Fibroblast of skin of left biceps (primary cell): ENCODE results near the gene CHST6.
"Not testable (repeated sequence)": the region's sequence is repeated elsewhere in the genome, so short reads cannot be mapped to it uniquely, and the experiment has no call there.

ENCODE experiments used
- DNase-seq, 2 experiments: peaks; one replicate each; pipeline ENCODE4 v3.0.0-alpha.2; 2013; ENCODE audit warnings: low read depth in 2 of 2

The CHST6 gene

GRCh38 chr16:75495076-75495674 is at the start of gene CHST6:
Gene CHST6, minus strand, starts transcription at chr16:75495441. Its CDS starts 15,613 bp downstream, at chr16:75479828.
- DNase-seq = peak in 1 of 2 experiments; percentile 4

DNA sequence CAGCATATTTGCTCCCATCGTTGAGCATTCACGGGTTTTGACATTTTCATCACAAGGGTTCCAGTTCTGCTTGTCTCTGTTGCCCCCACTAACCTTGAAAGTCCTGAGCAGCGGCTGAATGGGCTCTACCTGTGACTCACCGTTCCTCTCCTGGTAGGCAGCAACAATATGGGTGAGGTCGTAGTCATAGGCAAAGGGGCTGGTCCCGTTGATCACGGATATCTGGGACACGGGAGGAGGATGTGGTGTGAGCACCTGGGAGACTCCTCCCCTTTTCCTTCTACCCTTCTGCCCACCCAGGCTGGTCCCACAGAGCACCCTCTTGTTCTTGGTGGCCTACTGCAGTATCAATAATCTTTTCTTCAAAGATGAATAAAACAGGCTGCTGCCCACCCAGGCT is 47.2 kb upstream of the CHST6 start:
- DNase-seq = not testable (repeated sequence)

- DNase-seq = no peak
Observed at GRCh38 chr16:75541236-75541635, 46.0 kb upstream of the CHST6 start.

DNA sequence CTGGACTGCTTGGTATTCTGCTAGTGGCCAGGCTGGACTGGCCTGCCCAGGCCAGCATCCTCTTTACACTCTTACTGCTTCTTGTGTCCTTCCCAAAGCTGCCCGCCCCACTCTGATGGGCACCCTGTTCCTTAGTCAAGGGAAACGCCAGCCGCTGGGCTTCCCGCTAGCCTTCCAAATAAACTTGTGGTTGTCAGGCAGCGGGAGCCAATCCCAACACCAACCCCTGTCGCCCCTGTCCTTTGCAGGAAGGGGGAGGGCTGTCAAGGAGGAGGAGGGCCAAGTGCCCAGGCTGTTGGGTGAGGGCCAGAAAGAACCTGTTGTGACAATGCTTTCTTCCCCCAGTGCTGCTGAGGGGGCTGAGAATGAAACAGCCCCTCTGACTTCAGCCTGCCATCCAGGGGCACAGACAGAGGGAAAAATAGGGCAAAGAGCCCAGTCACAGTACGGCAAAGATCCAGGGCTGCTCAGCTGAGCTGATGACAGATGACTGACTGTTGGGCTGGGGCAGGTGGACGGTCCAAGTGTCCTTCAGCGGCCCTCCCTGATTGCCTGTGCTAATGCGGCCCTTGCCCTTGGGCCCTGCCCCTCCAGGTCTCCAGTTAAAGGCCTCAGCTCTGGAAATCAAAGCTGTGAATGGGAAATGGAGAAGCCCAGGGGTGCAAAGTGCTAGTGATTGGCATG is 43.8 kb upstream of the CHST6 start:
- DNase-seq = not testable (repeated sequence)

- no peak for DNase-seq
Observed at GRCh38 chr16:75537776-75538175, 42.5 kb upstream of the CHST6 start.

GRCh38 chr16:75535901-75536300 is 40.7 kb upstream of the CHST6 start, which contains the start of gene CHST5:
Gene CHST5, minus strand, starts transcription at chr16:75536108. Its CDS starts 5,724 bp downstream, at chr16:75530384.
- no peak for DNase-seq

DNA sequence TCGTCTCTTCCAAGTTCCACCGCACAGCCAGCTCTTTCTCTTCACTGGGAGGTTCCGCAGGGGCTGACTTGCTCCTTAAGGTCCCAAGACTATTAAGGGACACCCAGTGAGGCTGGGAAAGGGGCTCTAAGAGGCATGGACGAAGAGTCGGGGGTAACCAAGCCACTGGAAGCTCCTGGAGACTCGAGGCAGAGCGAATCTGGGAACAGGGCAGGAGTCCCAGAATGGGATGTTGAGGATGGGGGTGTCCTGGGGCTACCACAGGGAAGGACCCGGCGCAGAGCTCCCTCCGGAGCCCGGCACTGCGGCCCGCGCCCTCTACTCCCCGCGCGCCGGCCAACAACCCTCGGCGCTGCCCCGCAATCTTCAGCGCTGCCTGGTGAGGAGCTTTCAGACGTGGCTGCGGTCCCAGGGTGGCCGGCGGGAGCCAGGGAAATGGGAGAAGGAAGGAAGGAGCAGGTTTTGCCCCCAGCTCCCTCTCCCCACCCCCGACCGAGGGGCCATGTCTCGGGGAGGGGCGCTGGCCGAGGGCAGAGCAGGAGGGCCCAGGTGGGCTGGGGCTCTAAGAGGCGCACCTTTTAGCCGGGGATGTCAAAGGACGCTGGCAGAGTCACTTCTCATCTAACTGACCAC is 40.1 kb upstream of the CHST6 start:
- no peak for DNase-seq

DNA sequence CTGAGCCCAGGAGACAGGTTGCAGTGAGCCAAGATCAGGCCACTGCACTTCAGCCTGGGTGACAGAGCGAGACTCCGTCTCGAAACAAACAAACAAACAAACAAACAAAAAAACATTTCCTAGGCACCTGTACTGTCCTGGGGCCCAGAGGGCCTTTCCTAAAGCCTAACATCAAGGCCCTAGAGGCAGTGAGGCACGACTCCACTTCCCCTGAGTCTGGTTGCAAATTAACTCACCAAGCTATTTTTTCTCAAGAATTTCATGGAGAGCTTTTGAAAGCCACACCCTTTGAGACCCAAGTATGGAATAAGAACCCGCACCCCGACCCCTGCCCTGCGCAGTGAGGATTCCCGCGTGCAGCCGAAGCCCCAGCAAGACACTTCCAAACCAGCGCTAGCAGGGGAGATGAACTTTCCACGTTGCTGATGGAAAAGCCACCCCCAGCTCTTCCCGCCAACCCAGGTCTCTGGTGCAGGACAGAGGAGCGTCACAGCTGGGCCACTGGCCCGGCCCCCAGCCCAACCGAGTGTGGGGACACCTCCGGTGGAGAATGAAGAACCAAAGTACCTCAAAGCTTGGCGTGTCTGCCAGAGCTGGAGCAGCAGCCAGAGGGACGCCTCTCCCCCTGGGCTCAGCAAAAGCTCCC is 39.4 kb upstream of the CHST6 start:
- DNase-seq = no peak

DNA sequence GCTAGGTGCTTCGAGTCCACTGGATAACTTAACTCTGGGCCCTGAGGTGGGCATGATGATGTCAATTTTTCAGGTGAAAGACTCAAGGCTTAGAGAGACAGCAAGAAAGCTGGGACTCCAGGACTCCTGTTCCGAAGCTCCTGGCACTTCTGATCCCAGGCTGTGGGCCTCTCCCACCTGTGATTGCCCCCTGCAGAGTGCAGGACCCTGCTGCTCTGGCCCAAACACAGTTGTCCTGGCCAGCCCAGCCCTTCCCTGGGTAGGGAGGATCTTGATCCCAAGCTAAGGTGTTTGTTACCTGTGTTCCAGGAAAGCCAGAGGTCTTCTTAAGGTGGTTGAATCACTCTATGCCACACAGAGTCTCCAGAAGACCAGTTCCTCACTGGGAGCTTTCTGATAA is 37.5 kb upstream of the CHST6 start:
- no peak for DNase-seq

DNA sequence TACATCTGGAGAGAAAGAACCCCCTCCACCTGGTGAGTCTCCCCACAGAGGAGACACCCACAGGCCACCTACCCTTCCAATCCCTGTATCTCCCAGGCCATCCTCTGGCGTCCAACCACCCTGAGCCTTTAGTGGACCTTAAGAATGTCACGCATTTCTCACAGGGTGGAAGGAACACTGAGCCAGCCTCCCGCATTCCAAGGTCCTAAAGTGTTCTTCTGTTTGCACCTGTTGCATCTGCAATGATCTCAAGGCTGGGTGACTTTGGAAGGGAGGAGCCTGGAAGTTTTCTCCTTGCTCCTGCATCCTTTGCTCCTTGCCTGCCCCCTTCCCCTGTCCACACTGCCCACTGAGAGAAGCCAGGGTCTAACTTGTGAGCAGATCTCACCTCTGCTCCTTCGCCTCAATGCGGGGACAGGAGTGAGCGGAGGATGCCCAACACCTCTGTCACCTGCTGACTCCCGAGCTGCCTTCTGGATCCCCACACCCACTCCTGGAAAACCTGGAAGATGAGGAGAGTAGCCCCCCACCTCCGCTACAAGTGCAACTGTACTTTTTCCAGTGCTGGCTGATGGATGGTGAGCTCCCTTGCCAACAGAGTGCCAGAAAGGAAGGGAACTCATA is 37.0 kb upstream of the CHST6 start:
- no peak for DNase-seq

GRCh38 chr16:75529959-75530358 is 34.7 kb upstream of the CHST6 start:
- no peak for DNase-seq

- DNase-seq = no peak
Observed at GRCh38 chr16:75529056-75529905, 34.0 kb upstream of the CHST6 start.

DNA sequence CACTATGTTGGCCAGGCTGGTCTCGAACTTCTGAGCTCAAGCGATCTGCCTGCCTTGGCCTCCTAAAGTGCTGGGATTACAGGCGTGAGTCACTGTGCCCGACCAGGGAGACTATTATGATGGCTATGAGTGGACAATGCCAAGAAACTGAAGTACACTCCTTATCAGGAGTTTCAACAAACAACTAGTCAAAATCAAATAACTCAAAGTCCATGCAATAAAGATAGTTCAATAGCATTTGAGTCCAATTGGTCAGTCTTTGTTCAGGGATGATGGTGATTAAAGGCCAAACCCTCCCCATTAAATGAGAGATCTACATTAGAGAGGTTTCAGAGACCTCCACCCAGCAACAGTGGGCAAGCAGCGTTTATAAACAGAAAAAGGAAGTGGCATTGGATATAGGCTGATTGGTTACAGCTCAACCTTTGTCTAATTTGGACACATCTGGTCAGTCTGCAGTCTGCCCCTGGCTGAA is 32.6 kb upstream of the CHST6 start:
- no peak for DNase-seq

DNA sequence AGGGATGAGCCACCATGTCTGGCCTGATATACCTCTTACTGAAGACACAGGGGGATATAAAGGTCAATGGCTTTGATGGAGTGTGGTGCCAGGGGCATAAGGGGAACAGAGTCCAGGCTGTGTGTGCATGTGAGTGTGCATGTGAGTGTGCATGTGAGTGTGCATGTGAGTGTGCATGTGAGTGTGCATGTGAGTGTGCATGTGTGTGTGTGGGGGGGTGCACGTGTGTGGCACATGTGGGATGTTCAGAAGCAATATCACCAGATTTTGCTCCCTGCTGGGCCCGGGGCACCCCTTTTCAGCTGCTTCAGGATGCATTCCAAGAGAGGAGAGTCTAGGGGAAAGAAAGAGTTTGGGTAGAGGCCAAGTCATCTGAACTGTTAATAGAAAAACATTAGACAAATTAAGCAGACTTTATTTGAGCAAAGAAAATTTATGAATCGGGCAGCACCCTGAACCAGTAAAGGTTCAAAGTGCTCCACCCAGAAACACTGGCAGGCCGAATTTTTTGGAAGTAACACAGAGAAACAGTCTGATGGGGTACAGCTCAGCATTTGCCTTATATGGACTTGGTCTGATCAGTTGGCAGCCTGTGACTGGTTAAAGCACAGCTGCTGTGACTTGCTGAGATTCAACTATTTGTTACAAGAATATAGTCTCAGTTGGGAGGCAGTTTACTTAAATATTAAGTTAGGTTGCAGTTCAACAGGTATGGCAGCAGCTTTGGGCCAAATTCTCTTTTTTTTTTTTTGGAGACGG is 31.0 kb upstream of the CHST6 start:
- no peak for DNase-seq

DNA sequence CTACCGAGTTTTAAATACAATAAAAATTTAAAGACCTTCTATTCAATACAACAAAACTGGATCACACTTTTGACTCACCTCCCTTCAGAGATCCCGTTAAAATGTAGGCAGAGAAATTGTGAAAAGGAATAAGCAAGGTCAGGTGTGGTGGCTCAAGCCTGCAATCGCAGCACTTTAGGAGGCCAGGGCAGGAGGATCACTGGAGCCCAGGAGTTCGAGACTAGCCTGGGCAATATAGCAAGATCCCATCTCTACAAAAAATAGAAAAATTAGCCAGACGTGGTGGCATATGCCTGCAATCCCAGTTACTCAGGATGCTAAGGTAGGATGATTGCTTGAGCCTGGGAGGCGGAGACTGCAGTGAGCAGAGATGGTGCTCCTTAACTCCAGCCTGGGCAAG is 23.9 kb upstream of the CHST6 start:
- DNase-seq = no peak

GRCh38 chr16:75516189-75516966 is 21.1 kb upstream of the CHST6 start:
- DNase-seq = not testable (repeated sequence)

DNA sequence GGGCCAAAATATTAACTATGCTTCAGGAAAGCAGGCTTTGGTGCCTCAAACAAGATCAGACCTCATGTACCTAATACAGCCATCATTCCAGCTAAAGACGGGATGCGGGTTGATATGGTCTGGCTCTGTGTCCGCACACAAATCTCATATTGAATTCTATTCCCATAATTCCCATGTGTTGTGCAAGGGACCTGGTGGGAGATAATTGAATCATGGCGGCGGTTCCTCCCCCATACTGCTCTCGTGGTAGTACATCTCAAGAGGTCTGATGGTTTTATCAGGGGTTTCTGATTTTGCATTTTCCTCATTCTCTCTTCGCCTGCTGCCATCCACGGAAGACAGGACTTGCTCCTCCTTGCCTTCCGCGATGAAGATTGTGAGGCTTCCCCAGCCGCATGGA is 19.1 kb upstream of the CHST6 start:
- DNase-seq = no peak

DNA sequence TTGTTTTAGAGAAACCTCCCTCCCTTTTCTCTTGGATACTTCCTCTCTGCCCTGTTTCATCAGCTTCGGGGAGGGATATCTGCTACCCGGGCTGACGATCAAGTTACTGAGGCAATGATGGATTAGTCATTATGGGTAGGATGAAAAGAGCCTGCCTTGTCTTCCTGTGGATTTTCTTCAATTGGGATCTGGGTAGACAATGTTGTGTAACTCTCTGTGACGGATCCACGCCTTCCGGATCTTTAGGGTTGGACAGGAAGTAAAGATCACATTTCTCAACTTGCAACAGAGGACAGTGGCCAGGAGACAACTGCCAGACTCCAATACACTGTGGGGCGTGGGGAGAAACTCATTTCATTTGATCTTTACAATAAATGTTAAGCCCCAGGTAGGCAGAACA is 11.3 kb upstream of the CHST6 start:
- DNase-seq = peak; percentile 44 to 54

DNA sequence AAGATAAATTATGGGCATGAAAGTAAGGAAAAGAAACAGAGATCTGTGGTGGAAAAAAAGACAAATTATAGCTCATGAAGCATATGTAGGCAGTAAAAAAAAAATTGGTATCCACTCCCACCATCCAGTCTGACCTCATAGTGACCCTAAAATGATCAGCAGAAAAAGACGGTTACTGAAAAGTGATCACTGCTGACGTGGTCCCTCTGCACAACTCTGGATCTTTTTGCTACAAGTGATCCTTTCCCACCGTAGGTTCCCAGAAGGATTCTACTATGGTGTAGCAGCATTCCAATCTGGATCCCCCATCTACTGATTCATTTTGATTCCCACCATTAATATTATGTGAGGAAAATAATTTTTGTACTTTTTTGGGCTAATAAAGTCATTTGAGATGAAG is 10.9 kb upstream of the CHST6 start:
- DNase-seq = no peak

GRCh38 chr16:75503801-75504200 is 8.6 kb upstream of the CHST6 start:
- no peak for DNase-seq
